Adrenal gland (tissue), 12 donors: ENCODE measurements around the gene GPR78. TPM values are rescaled to one million over a fixed set of nuclear protein-coding genes. Genes with fewer than 3 reads are reported as not detected.
"Not testable (repeated sequence)": the region's sequence is repeated elsewhere in the genome, so short reads cannot be mapped to it uniquely, and the experiment has no call there.

Experiments used
- DNase-seq, 7 donors: peaks; one replicate each; pipeline ENCODE4 v3.0.0-alpha.2; 2019 to 2020
- H3K27ac ChIP-seq, 5 donors: fragments of 200-600 bp; sonication (generic) in 4 of 5; 1 replicate in 3 of 5; 2 replicates in 2 of 5; pipeline versions ENCODE4 v1.5.1 to v1.8.0; 2016 to 2020; ENCODE audit warnings: mild to moderate bottlenecking in 1 of 5
- H3K27me3 ChIP-seq: fragments of 200-600 bp; 2 replicates; pipeline ENCODE4 v1.8.0; 2021
- H3K36me3 ChIP-seq, 2 donors: fragments of 200-600 bp; replicated peaks in 1 of 2; 1 replicate in 1 of 2; 2 replicates in 1 of 2; pipeline versions ENCODE4 v1.5.1 to v1.8.0; 2018 to 2022
- H3K4me1 ChIP-seq, 2 donors: fragments of 200-600 bp; replicated peaks in 1 of 2; 1 replicate in 1 of 2; 2 replicates in 1 of 2; pipeline versions ENCODE4 v1.5.1 to v1.8.0; 2018 to 2021
- H3K4me3 ChIP-seq, 4 donors: fragments of 200-600 bp; sonication (generic) in 3 of 4; one replicate each; pipeline ENCODE4 v1.5.1; 2016 to 2018
- H3K9me3 ChIP-seq, 3 donors: fragments of 200-600 bp; sonication (generic) in 1 of 3; replicated peaks in 1 of 3; 1 replicate in 2 of 3; 2 replicates in 1 of 3; pipeline versions ENCODE4 v1.5.1 to v1.8.0; 2016 to 2021
- WGBS, 4 donors: extraction: QIAGEN DNeasy Blood & Tissue Kit in 2 of 4; methylation state at CpG; one replicate each; pipeline versions ENCODE4 v1.1.5 to v1.1.7; 2013 to 2017; 5-methylcytosine and 5-hydroxymethylcytosine counted together
- intact Hi-C, 2 donors: fragments of 100-400 bp; cut with DNase I; formaldehyde crosslinking; loops; one replicate each; pipeline versions ENCODE4 v1.14.1 to v1.15.0; 2022 to 2023
- polyA plus RNA-seq, 3 donors: library from polyadenylated mRNA; stranded (reverse); fragments of 200-250 nt in 2 of 3; fragments of 350-450 nt in 1 of 3; fragmentation: Illumina TruSeq in 1 of 3; extraction: RNeasy Lipid Tissue Mini Kit (QIAGEN cat#74804) in 1 of 3; gene quantifications; one replicate each; pipeline ENCODE4 v1.2.3, GENCODE V29; 2013 to 2014
- total RNA-seq, 9 donors: library from RNA; depleted of rRNA in 4 of 9; stranded (reverse); fragments of >200 nt in 4 of 9; fragments of 120-200 nt in 1 of 9; fragmentation: NEBNext Ultra II Directional in 1 of 9; extraction: Animal tissue kit (Norgen Biotek cat#: 25700) in 1 of 9; gene quantifications; one replicate each; pipeline versions ENCODE4 v1.1.0 to v1.2.4, GENCODE V29; 2013 to 2023
- donor health status: healthy with polysubstance abuse.
- donor health status: Bipolar disorder and iron deficiency.
- donor health status: DM: yes; HTN: yes; CAD: no.
- donor health status: DM: no; HTN: no; CAD: no.
- donor health status: DM: no; HTN: no; CAD: no.
- donor health status: DM: yes; HTN: yes; CAD: no.

The GPR78 gene
- total and polyA plus RNA-seq, 12 donors = 0.03 to 0.08 (median 0.07) TPM; not detected in 8

- H3K36me3 ChIP-seq, H3K27ac ChIP-seq, DNase-seq, H3K9me3 ChIP-seq, H3K27me3 ChIP-seq, intact Hi-C loops, H3K4me1 ChIP-seq, H3K4me3 ChIP-seq: not testable (repeated sequence)
- 56 to 85% (median 69%) methylated on average over 5 to 7 of the region's 11 CpGs for WGBS, 4 donors
These were observed 54.6 kb downstream of the GPR78 start for GRCh38 chr4:8634773-8635172.

- intact Hi-C loops, H3K27me3 ChIP-seq, H3K9me3 ChIP-seq, H3K4me1 ChIP-seq, DNase-seq, H3K4me3 ChIP-seq, H3K27ac ChIP-seq, H3K36me3 ChIP-seq: not testable (repeated sequence)
- WGBS, 4 donors = 48% methylated on average over 3 of the region's 29 CpGs; no CpG with 5 or more reads in 3 of the 4 donors
These were observed 55.8 kb downstream of the GPR78 start for GRCh38 chr4:8635897-8636554.

Other genes starting within 250 kb of the GPR78 start
- gene ACOX3, start 139.7 kb upstream of the GPR78 start, total RNA-seq = 10 to 100 TPM; 16.6 to 44.2 (median 26.2) TPM
- gene ACOX3, start 139.7 kb upstream of the GPR78 start, polyA plus RNA-seq = 10 to 100 TPM; 10.4 to 29.4 (median 27.3) TPM
- 10 to 100 TPM in 8 of 9 donors, 1 to 10 TPM in 1; 9.8 to 26.2 (median 14.7) TPM for gene TRMT44, start 139.6 kb upstream of the GPR78 start, total RNA-seq
- 10 to 100 TPM in 1 of 3 donors, 1 to 10 TPM in 2; 6.0 to 12.9 (median 9.9) TPM for gene TRMT44, start 139.6 kb upstream of the GPR78 start, polyA plus RNA-seq
- gene CPZ, start 12.4 kb downstream of the GPR78 start, total RNA-seq = 1 to 10 TPM in 8 of 9 donors, under 1 TPM in 1; 0.79 to 4.9 (median 3.8) TPM
- 1 to 10 TPM in 2 of 3 donors, under 1 TPM in 1; 0.53 to 6.4 (median 4.0) TPM for gene CPZ, start 12.4 kb downstream of the GPR78 start, polyA plus RNA-seq